ENCODE results near the gene WDR81. TPM values are rescaled to one million over a fixed set of nuclear protein-coding genes. Genes with fewer than 3 reads are reported as not detected.

Gene WDR81
- total RNA-seq, 1 donor from 2014 or later = 9.3 TPM

DNA sequence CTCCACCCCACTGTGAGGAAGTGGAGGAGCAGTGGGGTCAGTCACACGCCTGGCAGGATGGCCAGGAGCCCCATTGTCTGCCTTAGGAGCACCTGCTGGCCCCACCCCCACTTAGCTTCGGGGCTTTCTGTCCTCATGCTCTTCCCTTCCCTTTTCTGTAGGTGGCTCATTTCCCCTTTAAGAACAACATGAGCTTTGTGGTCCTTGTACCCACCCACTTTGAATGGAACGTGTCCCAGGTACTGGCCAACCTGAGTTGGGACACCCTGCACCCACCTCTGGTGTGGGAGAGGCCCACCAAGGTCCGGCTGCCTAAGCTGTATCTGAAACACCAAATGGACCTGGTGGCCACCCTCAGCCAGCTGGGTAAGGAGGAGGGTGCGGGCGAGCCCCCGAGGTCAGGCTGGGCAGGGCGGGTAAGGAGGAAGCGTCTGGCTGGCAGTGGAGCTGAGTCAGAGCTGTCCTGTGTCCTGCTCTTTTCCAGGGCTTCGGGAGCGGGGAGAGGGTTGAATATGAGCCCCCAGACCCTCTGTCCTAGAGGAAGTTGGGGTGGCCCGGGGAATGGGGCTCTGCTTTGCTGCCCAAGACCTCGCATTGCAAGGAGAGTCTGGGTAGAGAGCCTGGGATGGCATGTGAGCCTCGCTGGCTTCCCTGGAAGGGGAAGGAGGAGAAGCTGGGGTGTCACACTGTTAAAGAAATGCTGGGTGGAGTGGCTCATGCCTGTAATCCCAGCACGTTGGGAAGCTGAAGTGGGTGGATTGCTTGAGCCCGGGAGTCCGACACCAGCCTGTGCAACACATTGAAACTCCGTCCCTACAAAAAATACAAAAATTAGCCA lies 28.1 kb downstream of the WDR81 start:
- H3K9me3 ChIP-seq (replicated peaks) = no peaks in the 10 kb centered on the region
- TF ChIP-seq, protein P1, sequence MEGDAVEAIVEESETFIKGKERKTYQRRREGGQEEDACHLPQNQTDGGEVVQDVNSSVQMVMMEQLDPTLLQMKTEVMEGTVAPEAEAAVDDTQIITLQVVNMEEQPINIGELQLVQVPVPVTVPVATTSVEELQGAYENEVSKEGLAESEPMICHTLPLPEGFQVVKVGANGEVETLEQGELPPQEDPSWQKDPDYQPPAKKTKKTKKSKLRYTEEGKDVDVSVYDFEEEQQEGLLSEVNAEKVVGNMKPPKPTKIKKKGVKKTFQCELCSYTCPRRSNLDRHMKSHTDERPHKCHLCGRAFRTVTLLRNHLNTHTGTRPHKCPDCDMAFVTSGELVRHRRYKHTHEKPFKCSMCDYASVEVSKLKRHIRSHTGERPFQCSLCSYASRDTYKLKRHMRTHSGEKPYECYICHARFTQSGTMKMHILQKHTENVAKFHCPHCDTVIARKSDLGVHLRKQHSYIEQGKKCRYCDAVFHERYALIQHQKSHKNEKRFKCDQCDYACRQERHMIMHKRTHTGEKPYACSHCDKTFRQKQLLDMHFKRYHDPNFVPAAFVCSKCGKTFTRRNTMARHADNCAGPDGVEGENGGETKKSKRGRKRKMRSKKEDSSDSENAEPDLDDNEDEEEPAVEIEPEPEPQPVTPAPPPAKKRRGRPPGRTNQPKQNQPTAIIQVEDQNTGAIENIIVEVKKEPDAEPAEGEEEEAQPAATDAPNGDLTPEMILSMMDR (IDR thresholded peaks at IDR 0.05; ENCODE audit: borderline replicate concordance) = no peak
- peaks cover 5% of the 10 kb centered on the region for H3K27me3 ChIP-seq (ENCODE audit: low read depth)
- H3K4me1 ChIP-seq = no peaks in the 10 kb centered on the region
- peak overlapping the region; percentile 39 for H3K27ac ChIP-seq (replicated peaks)
- no peak for DNase-seq
- no peaks in the 10 kb centered on the region for H3K36me3 ChIP-seq
- intact Hi-C loops (cut with micrococcal nuclease) = no loop called here
- no peak overlapping the region for H3K4me3 ChIP-seq

DNA sequence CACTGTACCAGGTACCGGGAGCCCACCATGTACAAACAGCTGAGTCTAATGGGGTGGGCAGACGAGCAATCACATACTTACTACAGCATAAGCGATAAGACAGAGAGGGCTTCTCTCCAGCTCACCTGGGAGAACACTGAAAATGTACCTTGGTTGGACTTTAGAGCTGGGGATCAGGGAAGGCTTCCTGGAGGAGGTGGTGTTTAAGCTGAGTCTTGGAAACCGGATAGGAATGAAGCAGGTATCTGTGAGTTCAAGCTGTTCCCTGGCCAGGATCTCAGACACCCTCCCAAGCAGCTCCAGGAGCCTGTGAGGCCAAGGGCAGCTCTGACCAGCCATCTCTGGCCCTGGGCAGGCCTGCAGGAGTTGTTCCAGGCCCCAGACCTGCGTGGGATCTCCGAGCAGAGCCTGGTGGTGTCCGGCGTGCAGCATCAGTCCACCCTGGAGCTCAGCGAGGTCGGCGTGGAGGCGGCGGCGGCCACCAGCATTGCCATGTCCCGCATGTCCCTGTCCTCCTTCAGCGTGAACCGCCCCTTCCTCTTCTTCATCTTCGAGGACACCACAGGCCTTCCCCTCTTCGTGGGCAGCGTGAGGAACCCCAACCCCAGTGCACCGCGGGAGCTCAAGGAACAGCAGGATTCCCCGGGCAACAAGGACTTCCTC lies 29.4 kb downstream of the WDR81 start:
- intact Hi-C loops (cut with micrococcal nuclease) = no loop called here

DNA sequence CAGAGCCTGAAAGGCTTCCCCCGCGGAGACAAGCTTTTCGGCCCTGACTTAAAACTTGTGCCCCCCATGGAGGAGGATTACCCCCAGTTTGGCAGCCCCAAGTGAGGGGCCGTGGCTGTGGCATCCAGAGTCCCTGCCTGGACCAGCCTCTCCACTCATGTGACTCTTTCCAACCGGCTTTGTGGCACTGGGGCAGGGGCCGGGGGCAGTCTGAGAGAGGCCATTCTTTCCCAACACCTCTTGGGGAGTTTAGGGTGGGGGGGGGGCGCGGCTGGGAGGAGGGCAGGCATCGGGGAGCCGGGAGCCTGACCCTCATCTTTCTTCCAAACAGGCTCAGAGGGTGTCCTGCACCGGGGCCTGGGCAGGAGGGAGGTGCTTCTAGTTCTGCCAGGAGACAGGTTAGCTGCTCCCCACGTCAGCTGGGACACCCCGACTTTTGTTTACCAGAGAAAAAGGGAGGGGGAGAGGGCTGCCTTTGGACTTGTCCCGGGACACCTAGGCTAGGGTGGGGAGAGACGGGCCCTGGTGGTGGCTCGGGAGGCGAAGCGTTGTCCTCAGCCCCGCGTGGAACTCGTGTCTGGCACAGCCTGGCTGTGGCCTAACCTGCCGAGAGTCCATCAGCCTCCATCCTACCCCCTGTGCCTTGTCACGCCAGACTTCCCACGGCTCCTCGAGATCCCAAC lies 30.1 kb downstream of the WDR81 start:
- no peaks in the 10 kb centered on the region for H3K9me3 ChIP-seq (replicated peaks)

More for the DNA sequence above, 29.4 kb downstream of the WDR81 start:
- no peaks in the 10 kb centered on the region for H3K36me3 ChIP-seq
- H3K27me3 ChIP-seq (ENCODE audit: low read depth) = peaks cover 5% of the 10 kb centered on the region
- no peaks in the 10 kb centered on the region for H3K4me1 ChIP-seq
- H3K27ac ChIP-seq (replicated peaks) = no peak overlapping the region
- DNase-seq = no peak
- TF ChIP-seq, protein P1 (IDR thresholded peaks at IDR 0.05; ENCODE audit: borderline replicate concordance) = no peak
- no peaks in the 10 kb centered on the region for H3K9me3 ChIP-seq (replicated peaks)
- H3K4me3 ChIP-seq = no peak overlapping the region

DNA sequence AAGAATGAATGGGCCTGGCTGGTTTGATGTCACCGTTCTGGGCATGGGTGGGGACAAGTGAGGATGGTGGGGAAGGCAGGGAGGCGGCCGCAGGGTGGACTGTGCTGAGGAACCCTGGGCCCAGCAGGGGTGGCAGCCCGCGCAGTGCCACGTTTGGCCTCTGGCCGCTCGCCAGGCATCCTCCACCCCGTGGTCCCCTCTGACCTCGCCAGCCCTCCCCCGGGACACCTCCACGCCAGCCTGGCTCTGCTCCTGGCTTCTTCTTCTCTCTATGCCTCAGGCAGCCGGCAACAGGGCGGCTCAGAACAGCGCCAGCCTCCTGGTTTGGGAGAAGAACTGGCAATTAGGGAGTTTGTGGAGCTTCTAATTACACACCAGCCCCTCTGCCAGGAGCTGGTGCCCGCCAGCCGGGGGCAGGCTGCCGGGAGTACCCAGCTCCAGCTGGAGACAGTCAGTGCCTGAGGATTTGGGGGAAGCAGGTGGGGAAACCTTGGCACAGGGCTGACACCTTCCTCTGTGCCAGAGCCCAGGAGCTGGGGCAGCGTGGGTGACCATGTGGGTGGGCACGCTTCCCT lies 30.8 kb downstream of the WDR81 start:
- Histone ChIP-seq H3K27ac (replicated peaks) (no peak overlapping the region), H3K4me1 (no peaks in the 10 kb centered on the region), H3K27me3 (ENCODE audit: low read depth) (peaks cover 5% of the 10 kb centered on the region), H3K9me3 (replicated peaks) (no peaks in the 10 kb centered on the region), H3K4me3 (no peak overlapping the region), H3K36me3 (no peaks in the 10 kb centered on the region)
- TF ChIP-seq, protein P1 (IDR thresholded peaks at IDR 0.05; ENCODE audit: borderline replicate concordance) = no peak
- intact Hi-C loops (cut with micrococcal nuclease) = no loop called here
- DNase-seq = no peak

More for the DNA sequence above, 30.1 kb downstream of the WDR81 start:
- Histone ChIP-seq H3K27ac (replicated peaks) (no peak overlapping the region), H3K36me3 (no peaks in the 10 kb centered on the region), H3K27me3 (ENCODE audit: low read depth) (peaks cover 5% of the 10 kb centered on the region), H3K4me3 (no peak overlapping the region), H3K4me1 (no peaks in the 10 kb centered on the region)
- DNase-seq = no peak
- TF ChIP-seq, protein P1 (IDR thresholded peaks at IDR 0.05; ENCODE audit: borderline replicate concordance) = no peak
- intact Hi-C loops (cut with micrococcal nuclease) = no loop called here

DNA sequence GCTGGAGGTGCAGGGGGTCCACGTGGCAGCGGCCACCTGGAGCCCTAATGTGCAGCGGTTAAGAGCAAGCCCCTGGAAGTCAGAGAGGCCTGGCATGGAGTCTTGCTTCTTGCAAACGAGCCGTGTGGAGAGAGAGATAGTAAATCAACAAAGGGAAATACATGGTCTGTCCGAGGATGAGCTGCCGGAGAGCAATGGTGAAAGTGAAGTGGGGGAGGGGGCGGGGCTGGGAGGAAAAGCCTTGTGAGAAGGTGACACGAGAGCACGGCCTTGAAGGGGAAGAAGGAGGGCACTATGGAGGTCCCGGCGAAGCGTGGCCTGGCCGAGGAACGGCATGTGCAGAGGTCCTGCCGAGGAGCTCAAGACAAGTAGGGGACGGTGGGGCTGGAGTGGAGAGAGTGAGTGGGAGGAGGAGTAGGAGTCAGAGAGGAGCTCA lies 31.3 kb downstream of the WDR81 start:
- no peaks in the 10 kb centered on the region for H3K4me1 ChIP-seq
- no peaks in the 10 kb centered on the region for H3K9me3 ChIP-seq (replicated peaks)
- intact Hi-C loops (cut with micrococcal nuclease) = no loop called here
- no peak overlapping the region for H3K4me3 ChIP-seq
- no peak for DNase-seq
- peaks cover 5% of the 10 kb centered on the region for H3K27me3 ChIP-seq (ENCODE audit: low read depth)
- no peaks in the 10 kb centered on the region for H3K36me3 ChIP-seq
- TF ChIP-seq, protein P1 (IDR thresholded peaks at IDR 0.05; ENCODE audit: borderline replicate concordance) = no peak
- no peak overlapping the region for H3K27ac ChIP-seq (replicated peaks)

Data from left ventricle myocardium inferior (tissue), 1 donor.